OCI-LY1 (cell line): Measurements from ENCODE around the gene CYB561A3.

Source experiments
- H2AFZ ChIP-seq: fragments of 200-600 bp; sonication (generic), shearing (Covaris generic); 2 replicates; pipeline ENCODE4 v1.6.0; 2014; ENCODE audit warnings: antibody characterized with exemption, mild to moderate bottlenecking, low read length
- H3F3A ChIP-seq: fragments of 200-600 bp; sonication (generic), shearing (Covaris generic); 2 replicates; pipeline ENCODE4 v1.6.0; 2014; ENCODE audit warnings: mild to moderate bottlenecking, antibody characterized with exemption, low read length, moderate library complexity; ENCODE audit not compliant: insufficient read depth
- H3K27ac ChIP-seq: fragments of 200-600 bp; sonication (generic); 2 replicates; pipeline ENCODE4 v1.5.1; 2014; ENCODE audit warnings: low read length, mixed run types, mild to moderate bottlenecking, low read depth; ENCODE audit not compliant: poor library complexity, severe bottlenecking
- H3K27me3 ChIP-seq: fragments of 200-600 bp; sonication (generic); 2 replicates; pipeline ENCODE4 v1.6.0; 2014; ENCODE audit warnings: antibody characterized with exemption, mild to moderate bottlenecking, low read length, moderate library complexity; ENCODE audit not compliant: insufficient read depth
- H3K36me3 ChIP-seq: fragments of 200-600 bp; sonication (generic); 2 replicates; pipeline ENCODE4 v1.6.1; 2014; ENCODE audit warnings: mild to moderate bottlenecking, antibody characterized with exemption, low read length, moderate library complexity, mixed read lengths; ENCODE audit not compliant: insufficient read depth
- H3K4me1 ChIP-seq: fragments of 200-600 bp; sonication (generic); 2 replicates; pipeline ENCODE4 v1.5.1; 2014; ENCODE audit warnings: mild to moderate bottlenecking, low read length, moderate library complexity; ENCODE audit not compliant: insufficient read depth, severe bottlenecking
- H3K4me2 ChIP-seq: fragments of 200-600 bp; sonication (generic), shearing (Covaris generic); 2 replicates; pipeline ENCODE4 v1.6.1; 2014; ENCODE audit warnings: low read length
- H3K4me3 ChIP-seq: fragments of 200-600 bp; sonication (generic); 2 replicates; pipeline ENCODE4 v1.5.1; 2014; ENCODE audit warnings: low read length, low read depth, mild to moderate bottlenecking, mixed read lengths; ENCODE audit not compliant: poor library complexity, severe bottlenecking
- H3K79me2 ChIP-seq: fragments of 200-600 bp; shearing (Covaris generic); 2 replicates; pipeline ENCODE4 v1.6.1; 2016; ENCODE audit warnings: mixed run types, low read length, mixed read lengths; ENCODE audit not compliant: insufficient read depth
- H3K9ac ChIP-seq: fragments of 200-600 bp; sonication (generic), shearing (Covaris generic); 2 replicates; pipeline ENCODE4 v1.6.1; 2014; ENCODE audit warnings: mild to moderate bottlenecking, low read length, mixed read lengths
- H3K9me2 ChIP-seq: fragments of 200-600 bp; sonication (generic), shearing (Covaris generic); 2 replicates; pipeline ENCODE4 v1.6.1; 2014; ENCODE audit warnings: low read depth, mild to moderate bottlenecking, low read length, mixed read lengths
- H3K9me3 ChIP-seq: fragments of 200-600 bp; shearing (Covaris generic); 2 replicates; pipeline ENCODE4 v1.6.1; 2014; ENCODE audit warnings: low read length, mixed read lengths
- H4K20me1 ChIP-seq: fragments of 200-600 bp; sonication (generic), shearing (Covaris generic); 2 replicates; pipeline ENCODE4 v1.6.0; 2016; ENCODE audit warnings: mild to moderate bottlenecking, low read length; ENCODE audit not compliant: insufficient read depth
- EZH2 ChIP-seq: fragments of 200-600 bp; sonication (generic), shearing (Covaris generic); IDR thresholded peaks from 2 replicates; pipeline ENCODE4 v1.8.0; 2017; ENCODE audit warnings: borderline replicate concordance, mixed run types, mild to moderate bottlenecking, antibody characterized with exemption, low read length, moderate library complexity, mixed read lengths
- TF ChIP-seq, protein P1 (sequence below): fragments of 200-600 bp; sonication (generic), shearing (Covaris generic); IDR thresholded peaks from 2 replicates; pipeline ENCODE4 v1.5.1; 2017; ENCODE audit warnings: mild to moderate bottlenecking, antibody characterized with exemption, low read length, moderate library complexity, mixed read lengths

CYB561A3 gene

DNA sequence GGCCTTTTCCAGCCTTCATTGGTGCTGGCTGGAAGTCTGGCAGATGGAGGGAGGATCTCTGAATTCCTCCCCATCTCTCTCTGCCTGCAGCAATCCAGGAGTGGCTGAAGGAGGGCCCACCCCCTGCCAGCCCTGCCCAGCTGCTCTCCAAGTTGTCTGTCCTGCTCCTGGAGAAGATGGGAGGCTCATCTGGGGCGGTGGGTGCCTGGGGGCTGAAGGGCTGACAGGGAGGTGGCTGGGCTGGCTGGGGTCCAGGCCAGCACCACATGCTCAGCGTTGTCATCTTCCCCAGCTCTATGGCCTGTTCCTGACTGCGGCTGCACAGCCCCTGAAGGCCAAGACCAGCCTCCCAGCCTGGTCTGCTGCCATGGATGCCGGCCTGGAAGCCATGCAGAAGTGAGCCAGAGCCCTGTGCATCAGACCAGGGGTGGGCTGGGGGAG lies 16.5 kb downstream of the CYB561A3 start:
- Histone ChIP-seq H3K4me3 (no peak overlapping the region), H3K79me2 (no peaks in the 10 kb centered on the region), H3K27me3 (no peaks in the 10 kb centered on the region), H3K4me1 (no peaks in the 10 kb centered on the region), H3K27ac (peak overlapping the region; percentile 1), H3K4me2 (no peak overlapping the region), H2AFZ (no peak overlapping the region), H4K20me1 (no peaks in the 10 kb centered on the region), H3K9ac (no peak overlapping the region; the same call in 1 of the 2 replicates), H3K9me2 (no peaks in the 10 kb centered on the region), H3K9me3 (no peaks in the 10 kb centered on the region), H3F3A (no peaks in the 10 kb centered on the region; the same call in 1 of the 2 replicates), H3K36me3 (peaks cover 77% of the 10 kb centered on the region)
- no peak for TF ChIP-seq EZH2
- TF ChIP-seq, protein P1, sequence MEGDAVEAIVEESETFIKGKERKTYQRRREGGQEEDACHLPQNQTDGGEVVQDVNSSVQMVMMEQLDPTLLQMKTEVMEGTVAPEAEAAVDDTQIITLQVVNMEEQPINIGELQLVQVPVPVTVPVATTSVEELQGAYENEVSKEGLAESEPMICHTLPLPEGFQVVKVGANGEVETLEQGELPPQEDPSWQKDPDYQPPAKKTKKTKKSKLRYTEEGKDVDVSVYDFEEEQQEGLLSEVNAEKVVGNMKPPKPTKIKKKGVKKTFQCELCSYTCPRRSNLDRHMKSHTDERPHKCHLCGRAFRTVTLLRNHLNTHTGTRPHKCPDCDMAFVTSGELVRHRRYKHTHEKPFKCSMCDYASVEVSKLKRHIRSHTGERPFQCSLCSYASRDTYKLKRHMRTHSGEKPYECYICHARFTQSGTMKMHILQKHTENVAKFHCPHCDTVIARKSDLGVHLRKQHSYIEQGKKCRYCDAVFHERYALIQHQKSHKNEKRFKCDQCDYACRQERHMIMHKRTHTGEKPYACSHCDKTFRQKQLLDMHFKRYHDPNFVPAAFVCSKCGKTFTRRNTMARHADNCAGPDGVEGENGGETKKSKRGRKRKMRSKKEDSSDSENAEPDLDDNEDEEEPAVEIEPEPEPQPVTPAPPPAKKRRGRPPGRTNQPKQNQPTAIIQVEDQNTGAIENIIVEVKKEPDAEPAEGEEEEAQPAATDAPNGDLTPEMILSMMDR: no peak

DNA sequence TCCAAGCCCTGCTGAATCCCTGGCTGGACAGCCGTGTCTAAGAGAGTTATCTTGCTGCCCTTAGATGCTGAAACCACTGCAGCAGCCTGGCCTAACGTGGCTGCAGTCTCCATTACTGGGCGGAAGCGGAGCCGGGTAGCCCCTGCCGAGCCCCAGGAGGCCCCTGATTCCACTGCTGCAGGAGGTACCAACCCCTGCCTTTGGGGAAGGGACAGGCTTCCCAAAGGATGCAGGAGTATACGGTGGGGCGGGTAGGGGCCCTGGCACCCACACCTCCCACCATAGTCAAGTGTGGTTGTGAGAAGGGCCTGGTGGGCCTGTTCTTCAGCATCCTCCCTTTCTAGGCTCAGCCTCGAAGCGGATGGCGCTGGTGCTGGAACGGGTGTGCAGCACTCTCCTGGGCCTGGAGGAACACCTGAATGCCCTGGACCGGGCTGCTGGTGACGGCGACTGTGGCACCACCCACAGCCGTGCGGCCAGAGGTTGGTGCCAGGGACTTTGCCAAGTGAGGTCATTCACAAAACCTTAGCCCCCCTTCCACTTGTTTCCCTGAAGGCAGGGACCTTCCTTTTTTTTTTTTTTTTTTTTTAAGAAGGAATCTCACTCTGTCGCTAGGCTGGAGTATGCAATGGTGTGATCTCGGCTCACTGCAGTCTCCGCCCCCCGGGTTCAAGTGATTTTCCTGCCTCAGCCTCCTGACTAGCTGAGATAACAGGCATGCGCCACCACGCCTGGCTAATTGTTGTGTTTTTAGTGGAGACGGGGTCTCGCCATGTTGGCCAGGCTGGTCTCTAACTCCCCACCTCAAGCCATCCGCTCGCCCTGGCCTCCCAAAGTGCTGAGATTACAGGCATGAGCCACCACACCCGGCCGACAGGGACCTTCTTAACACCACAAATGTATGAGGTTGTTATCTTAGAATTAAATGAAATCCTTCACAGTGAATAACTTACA lies 17.6 kb downstream of the CYB561A3 start:
- Histone ChIP-seq H3K4me3 (no peak overlapping the region), H4K20me1 (no peaks in the 10 kb centered on the region), H3K9me2 (no peaks in the 10 kb centered on the region), H3K36me3 (peaks cover 67% of the 10 kb centered on the region), H3K4me1 (no peaks in the 10 kb centered on the region), H3K27me3 (no peaks in the 10 kb centered on the region), H3F3A (no peaks in the 10 kb centered on the region; the same call in 1 of the 2 replicates), H2AFZ (no peak overlapping the region), H3K9me3 (no peaks in the 10 kb centered on the region), H3K4me2 (no peak overlapping the region), H3K27ac (no peak overlapping the region), H3K79me2 (no peaks in the 10 kb centered on the region), H3K9ac (no peak overlapping the region)
- TF ChIP-seq EZH2: no peak
- TF ChIP-seq, protein P1: no peak

DNA sequence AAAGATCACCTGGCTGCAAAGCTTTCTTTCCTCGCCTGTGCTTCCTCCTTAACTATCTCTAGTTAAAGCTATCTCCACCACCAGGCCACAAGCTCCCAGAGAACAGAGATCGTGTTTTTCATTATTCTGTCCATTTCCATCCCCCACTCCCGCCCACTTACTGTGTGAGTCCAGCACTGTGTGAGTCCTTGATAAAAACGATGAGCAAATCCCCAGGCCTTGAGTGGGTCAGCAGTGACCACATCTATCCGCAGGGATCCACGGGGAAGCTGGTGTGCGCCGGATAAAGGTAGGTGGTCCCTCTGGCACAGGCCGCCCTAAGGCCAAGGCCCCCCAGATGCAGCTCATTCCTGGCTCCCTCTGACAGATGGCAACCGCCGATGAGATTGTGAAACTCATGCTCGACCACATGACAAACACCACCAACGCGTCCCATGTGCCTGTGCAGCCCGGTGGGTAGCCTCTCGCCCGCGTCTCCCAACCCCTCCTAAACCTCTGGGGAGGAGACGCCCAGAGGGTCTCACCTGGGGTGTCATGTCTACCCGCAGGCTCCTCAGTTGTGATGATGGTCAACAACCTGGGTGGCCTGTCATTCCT lies 19.4 kb downstream of the CYB561A3 start:
- H3K27ac ChIP-seq: no peak overlapping the region
- H2AFZ ChIP-seq: no peak overlapping the region
- no peaks in the 10 kb centered on the region; the same call in 1 of the 2 replicates for H3F3A ChIP-seq
- H3K9me2 ChIP-seq: no peaks in the 10 kb centered on the region
- H3K36me3 ChIP-seq: peaks cover 59% of the 10 kb centered on the region
- H3K4me3 ChIP-seq: no peak overlapping the region
- TF ChIP-seq EZH2: no peak
- TF ChIP-seq, protein P1: no peak
- no peaks in the 10 kb centered on the region for H3K4me1 ChIP-seq
- H3K4me2 ChIP-seq: no peak overlapping the region
- H3K27me3 ChIP-seq: no peaks in the 10 kb centered on the region
- no peak overlapping the region for H3K9ac ChIP-seq
- H3K9me3 ChIP-seq: no peaks in the 10 kb centered on the region
- H4K20me1 ChIP-seq: no peaks in the 10 kb centered on the region
- no peaks in the 10 kb centered on the region for H3K79me2 ChIP-seq
